ENCODE data around the gene UFC1. TPM values are rescaled to one million over a fixed set of nuclear protein-coding genes. Genes with fewer than 3 reads are reported as not detected.

Gene UFC1
- total RNA-seq, 1 donor from 2014 or later: 59.6 TPM

DNA sequence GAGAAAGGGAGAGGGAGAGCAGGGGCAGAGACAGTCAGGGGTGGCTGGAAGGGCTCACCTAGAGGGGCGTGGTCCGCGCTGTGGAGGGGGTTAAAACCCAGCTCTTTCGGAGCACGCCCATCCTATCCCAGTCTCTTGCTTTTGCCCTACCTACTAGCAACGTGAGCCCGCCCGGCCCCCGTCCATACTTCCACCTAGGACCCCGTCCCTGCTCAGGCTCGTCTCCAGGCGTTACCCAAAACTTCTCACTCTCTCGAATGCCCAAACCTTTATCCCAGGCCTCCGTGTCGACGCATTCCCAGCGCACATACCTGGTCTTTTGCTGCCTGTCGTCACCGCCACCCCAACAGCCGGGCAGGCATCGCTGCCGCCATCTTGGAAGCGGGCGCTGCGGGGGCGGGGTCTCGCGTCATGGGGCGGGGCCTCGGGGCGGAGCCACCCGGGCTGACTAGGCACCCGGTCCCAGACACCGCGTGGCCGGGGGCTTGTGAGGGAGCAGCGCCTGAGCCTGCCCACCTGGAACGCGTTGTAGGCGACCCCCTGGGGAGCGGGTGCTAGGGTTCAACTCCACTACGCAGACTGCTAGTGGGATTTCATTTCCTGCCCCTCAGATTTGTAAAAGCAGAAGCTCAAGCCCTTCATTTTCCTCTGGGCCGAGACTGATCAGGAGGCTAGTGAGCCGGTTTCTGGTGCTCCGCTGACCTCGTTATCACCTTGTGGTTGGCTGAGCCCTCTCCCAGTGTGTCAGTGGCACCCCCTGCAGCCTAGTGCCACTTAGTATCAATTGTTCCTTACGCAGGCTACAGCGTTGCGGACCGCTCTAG is 23.5 kb downstream of the UFC1 start, which contains the start of gene B4GALT3:
TSS of gene B4GALT3 (minus strand) at position 396 of the 824 bp plus-strand sequence. CDS start 1,447 bp downstream, outside the sequence.
- Histone ChIP-seq H3K36me3 (ENCODE audit: control insufficient read depth, insufficient read depth, low read length) (no peaks in the 10 kb centered on the region), H3K4me3 (ENCODE audit: low read depth, low read length) (peak within 1 kb of the TSS; percentile 82), H3K27me3 (ENCODE audit: control insufficient read depth, insufficient read depth, low read length) (no peaks in the 10 kb centered on the region)
- peak; percentile 12 for TF ChIP-seq CTCF (IDR thresholded peaks at IDR 0.05; ENCODE audit: insufficient read depth, low read length, poor library complexity, severe bottlenecking)
- no peak for DNase-seq (ENCODE audit: low read depth)

DNA sequence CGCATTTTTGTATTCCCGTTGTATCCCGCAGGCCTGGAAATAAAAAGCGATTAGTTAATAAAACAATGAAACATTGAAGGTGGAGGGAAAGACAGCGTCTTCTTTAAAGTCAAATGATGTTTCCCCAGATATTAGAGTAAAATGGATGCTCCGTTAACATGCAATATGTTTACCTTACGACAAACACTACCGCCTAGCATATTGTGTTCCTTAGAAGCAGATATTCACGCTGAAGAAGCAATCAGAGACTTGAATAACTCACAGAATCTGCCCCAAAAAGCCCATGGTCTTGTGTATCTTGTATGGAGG is 24.1 kb downstream of the UFC1 start:
- Histone ChIP-seq H3K36me3 (ENCODE audit: control insufficient read depth, insufficient read depth, low read length) (no peaks in the 10 kb centered on the region), H3K27me3 (ENCODE audit: control insufficient read depth, insufficient read depth, low read length) (no peaks in the 10 kb centered on the region), H3K4me3 (ENCODE audit: low read depth, low read length) (peak overlapping the region; percentile 82)
- no peak for TF ChIP-seq CTCF (IDR thresholded peaks at IDR 0.05; ENCODE audit: insufficient read depth, low read length, poor library complexity, severe bottlenecking)
- DNase-seq (ENCODE audit: low read depth): no peak

DNA sequence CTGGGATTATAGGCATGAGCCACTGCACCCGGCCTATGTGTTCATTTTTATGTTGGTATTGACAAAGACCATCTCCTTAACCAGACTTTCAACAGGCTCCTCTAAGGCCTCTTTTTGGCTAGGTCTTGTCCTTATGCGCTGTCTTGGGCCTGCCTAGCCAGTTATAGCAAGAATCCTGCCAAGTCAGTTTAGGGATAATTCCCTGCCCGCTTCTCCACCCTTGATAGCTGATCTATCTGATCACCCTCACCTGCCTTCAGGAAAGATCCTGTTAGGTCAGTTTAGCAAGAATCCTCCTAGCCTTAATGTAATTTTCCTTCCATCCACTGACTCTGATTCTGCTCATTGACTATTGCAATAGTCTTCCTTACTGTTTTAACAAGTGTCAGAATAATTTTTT is 25.9 kb downstream of the UFC1 start:
- DNase-seq (ENCODE audit: low read depth): no peak
- Histone ChIP-seq H3K27me3 (ENCODE audit: control insufficient read depth, insufficient read depth, low read length) (no peaks in the 10 kb centered on the region), H3K4me3 (ENCODE audit: low read depth, low read length) (no peak overlapping the region), H3K36me3 (ENCODE audit: control insufficient read depth, insufficient read depth, low read length) (no peaks in the 10 kb centered on the region)
- TF ChIP-seq CTCF (IDR thresholded peaks at IDR 0.05; ENCODE audit: insufficient read depth, low read length, poor library complexity, severe bottlenecking): no peak

DNA sequence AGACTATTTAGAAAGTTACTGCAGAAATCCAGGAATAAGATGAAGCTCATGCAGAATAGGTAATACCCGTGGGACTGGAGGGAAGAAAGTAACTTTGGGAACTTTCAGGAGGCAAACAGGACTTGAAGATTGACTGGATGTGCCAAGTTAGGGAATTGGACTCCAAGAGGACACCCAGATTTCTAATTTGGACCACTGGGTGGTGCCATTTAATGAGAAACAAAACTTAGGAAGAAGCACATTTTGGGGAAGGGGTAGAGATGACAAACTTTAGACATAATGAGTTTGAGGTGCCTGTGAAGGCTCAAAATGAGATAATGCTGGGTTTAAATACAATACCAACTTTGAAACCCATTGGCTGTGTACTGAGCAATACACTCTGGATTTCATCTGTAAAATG is 26.9 kb downstream of the UFC1 start:
- Histone ChIP-seq H3K27me3 (ENCODE audit: control insufficient read depth, insufficient read depth, low read length) (no peaks in the 10 kb centered on the region), H3K36me3 (ENCODE audit: control insufficient read depth, insufficient read depth, low read length) (no peaks in the 10 kb centered on the region), H3K4me3 (ENCODE audit: low read depth, low read length) (no peak overlapping the region)
- no peak for TF ChIP-seq CTCF (IDR thresholded peaks at IDR 0.05; ENCODE audit: insufficient read depth, low read length, poor library complexity, severe bottlenecking)
- no peak for DNase-seq (ENCODE audit: low read depth)

DNA sequence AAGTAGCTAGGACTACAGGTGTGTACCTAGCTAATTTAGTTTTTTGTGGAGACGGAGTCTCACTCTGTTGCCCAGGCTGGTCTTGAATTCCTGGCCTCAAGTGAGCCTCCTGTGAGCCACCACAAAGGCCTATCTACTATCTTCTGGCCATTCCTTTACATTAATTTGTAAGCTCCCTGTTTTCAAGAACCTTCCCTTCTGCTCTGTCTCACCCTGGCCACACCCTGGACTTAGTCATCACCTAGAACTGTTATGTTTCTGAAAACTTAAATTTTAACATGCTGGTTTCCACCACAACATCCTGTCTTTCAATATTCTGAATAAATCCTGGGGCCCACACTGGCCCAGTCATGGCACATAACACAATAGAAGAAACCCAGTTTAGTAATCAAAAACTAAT is 28.4 kb downstream of the UFC1 start:
- Histone ChIP-seq H3K4me3 (ENCODE audit: low read depth, low read length) (no peak overlapping the region), H3K36me3 (ENCODE audit: control insufficient read depth, insufficient read depth, low read length) (no peaks in the 10 kb centered on the region), H3K27me3 (ENCODE audit: control insufficient read depth, insufficient read depth, low read length) (no peaks in the 10 kb centered on the region)
- DNase-seq (ENCODE audit: low read depth): no peak
- no peak for TF ChIP-seq CTCF (IDR thresholded peaks at IDR 0.05; ENCODE audit: insufficient read depth, low read length, poor library complexity, severe bottlenecking)

DNA sequence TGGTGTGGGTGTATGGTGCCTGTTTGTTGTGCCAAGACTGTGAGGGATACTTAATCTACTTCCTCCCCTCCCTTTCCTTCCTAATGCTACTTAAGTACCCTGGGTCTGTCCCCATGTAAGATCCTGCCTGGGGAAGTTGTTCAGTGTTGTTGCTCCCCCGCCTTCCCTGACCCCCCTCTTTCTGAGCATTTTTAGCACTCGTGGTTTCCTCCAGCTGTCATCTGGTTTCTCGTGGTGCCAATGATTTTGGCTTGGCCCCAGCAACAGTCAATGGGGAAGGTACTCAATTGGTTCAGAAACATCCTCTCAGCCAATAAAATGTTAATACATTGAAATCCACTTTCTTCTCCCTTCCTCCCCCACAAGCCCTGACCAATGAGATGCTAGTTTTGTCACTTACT is 31.5 kb downstream of the UFC1 start:
- Histone ChIP-seq H3K36me3 (ENCODE audit: control insufficient read depth, insufficient read depth, low read length) (no peaks in the 10 kb centered on the region), H3K4me3 (ENCODE audit: low read depth, low read length) (no peak overlapping the region), H3K27me3 (ENCODE audit: control insufficient read depth, insufficient read depth, low read length) (no peaks in the 10 kb centered on the region)
- TF ChIP-seq CTCF (IDR thresholded peaks at IDR 0.05; ENCODE audit: insufficient read depth, low read length, poor library complexity, severe bottlenecking): no peak
- no peak for DNase-seq (ENCODE audit: low read depth)
